HepG2 (cell line): Measurements from ENCODE around the gene PKNOX2.

ENCODE experiments used
- CTCF ChIP-seq: sonication (generic); formaldehyde crosslinking; IDR thresholded peaks from 2 replicates; pipeline ENCODE4 v1.5.0; 2020; ENCODE audit warnings: mild to moderate bottlenecking, missing genetic modification reagents, moderate library complexity
- ZNF407 ChIP-seq: sonication (generic); formaldehyde crosslinking; IDR thresholded peaks from one replicate; pipeline ENCODE4 v1.5.1; 2020; ENCODE audit warnings: mild to moderate bottlenecking, missing genetic modification reagents; ENCODE audit errors: not compliant biosample characterization
- ZZZ3 ChIP-seq: sonication (generic); formaldehyde crosslinking; IDR thresholded peaks from 2 replicates; pipeline ENCODE4 v1.4.0; 2020; ENCODE audit warnings: missing genetic modification reagents, mild to moderate bottlenecking, borderline replicate concordance

GRCh38 chr11:125370561-125371389 lies 206.2 kb downstream of the PKNOX2 start:
- TF ChIP-seq ZNF407 (CRISPR knock-in tag) (no peak), ZZZ3 (CRISPR knock-in tag) (no peak), CTCF (CRISPR knock-in tag) (no peak)
